IMR-90 (cell line): Measurements from ENCODE around the gene TMED10. TPM values are rescaled to one million over a fixed set of nuclear protein-coding genes. Genes with fewer than 3 reads are reported as not detected.
"Not testable (repeated sequence)": the region's sequence is repeated elsewhere in the genome, so short reads cannot be mapped to it uniquely, and the experiment has no call there.

Source experiments
- ATAC-seq: fragments of 200-7000 bp; cut with Tn5 transposase; 2 replicates; pipeline ENCODE4 v1.9.1; 2020; ENCODE audit warnings: low read depth, mild to moderate bottlenecking, moderate library complexity
- BruUV-seq: library from RNA; stranded (reverse); fragments of 400-500 nt; replicated peaks from 2 replicates; lab custom pipeline; 2021; lab: Mats Ljungman, UMichigan
- CTCF ChIA-PET: fragments of 300-600 bp; formaldehyde crosslinking; extraction: SDS; loops from one replicate; lab custom pipeline; 2021; ENCODE audit warnings: antibody characterized with exemption; lab: Yijun Ruan, JAX
- POLR2A ChIA-PET: fragments of 300-600 bp; sonication (Branson Sonifier 250); formaldehyde crosslinking; loops from one replicate; lab custom pipeline; 2022; ENCODE audit warnings: antibody characterized with exemption; ENCODE audit not compliant: unreplicated experiment; lab: Charles Lee
- DNase-seq: peaks from one replicate; pipeline ENCODE4 v3.0.0; 2013
- H2AFZ ChIP-seq: replicated peaks from 2 replicates; pipeline ENCODE3; 2013; ENCODE audit warnings: low read length, mild to moderate bottlenecking; ENCODE audit not compliant: poor library complexity
- H2AK5ac ChIP-seq: 2 replicates; pipeline ENCODE4 v1.6.1; 2013; ENCODE audit warnings: low read depth, low read length, inconsistent platforms
- H2AK9ac ChIP-seq: replicated peaks from 2 replicates; pipeline ENCODE3; 2013; ENCODE audit warnings: mild to moderate bottlenecking, low read depth, low read length, moderate library complexity; ENCODE audit not compliant: poor library complexity
- H2BK120ac ChIP-seq: 2 replicates; pipeline ENCODE4 v1.6.1; 2013; ENCODE audit warnings: low read depth, low read length, inconsistent platforms
- H2BK15ac ChIP-seq: 3 replicates; pipeline ENCODE4 v1.6.1; 2013; ENCODE audit warnings: low read depth, low read length, inconsistent platforms
- H2BK20ac ChIP-seq: 2 replicates; pipeline ENCODE4 v1.6.1; 2013; ENCODE audit warnings: low read depth, mild to moderate bottlenecking, inconsistent platforms, low read length, moderate library complexity
- H2BK5ac ChIP-seq: 2 replicates; pipeline ENCODE4 v1.6.1; 2013; ENCODE audit warnings: mild to moderate bottlenecking, low read depth, low read length, inconsistent platforms; ENCODE audit not compliant: poor library complexity, severe bottlenecking
- H3K14ac ChIP-seq: replicated peaks from 2 replicates; pipeline ENCODE4 v1.6.1; 2013; ENCODE audit warnings: low read depth, low read length, inconsistent platforms
- H3K18ac ChIP-seq: 2 replicates; pipeline ENCODE4 v1.6.1; 2013; ENCODE audit warnings: low read depth, low read length, control low read depth
- H3K23ac ChIP-seq: 2 replicates; pipeline ENCODE4 v1.6.1; 2013; ENCODE audit warnings: low read depth, low read length, inconsistent platforms
- H3K27ac ChIP-seq: 2 replicates; pipeline ENCODE4 v1.5.1; 2013; ENCODE audit warnings: mild to moderate bottlenecking, control low read depth, low read length; ENCODE audit not compliant: insufficient read depth
- H3K27me3 ChIP-seq: 2 replicates; pipeline ENCODE4 v1.6.1; 2013; ENCODE audit warnings: low read length; ENCODE audit not compliant: control insufficient read depth, insufficient read depth
- H3K36me3 ChIP-seq: 2 replicates; pipeline ENCODE4 v1.6.1; 2013; ENCODE audit warnings: low read length, mixed read lengths; ENCODE audit not compliant: control insufficient read depth, insufficient read depth
- H3K4ac ChIP-seq: 2 replicates; pipeline ENCODE4 v1.6.1; 2013; ENCODE audit warnings: low read depth, low read length, inconsistent platforms
- H3K4me1 ChIP-seq: 2 replicates; pipeline ENCODE4 v1.6.1; 2013; ENCODE audit warnings: low read length, mixed read lengths; ENCODE audit not compliant: control insufficient read depth, insufficient read depth
- H3K4me2 ChIP-seq: 2 replicates; pipeline ENCODE4 v1.6.1; 2013; ENCODE audit warnings: low read depth, mild to moderate bottlenecking, control low read depth, low read length, moderate library complexity
- H3K4me3 ChIP-seq: 2 replicates; pipeline ENCODE4 v1.5.1; 2013; ENCODE audit warnings: low read depth, mild to moderate bottlenecking, control low read depth, low read length, moderate library complexity; ENCODE audit not compliant: insufficient read depth
- H3K56ac ChIP-seq: 2 replicates; pipeline ENCODE4 v1.6.1; 2013; ENCODE audit warnings: low read length, inconsistent platforms; ENCODE audit not compliant: insufficient read depth; ENCODE audit errors: extremely low read depth
- H3K79me1 ChIP-seq, 2 experiments: 2 replicates each; pipeline ENCODE4 v1.6.1; 2013; ENCODE audit warnings: low read length in 2 of 2, inconsistent platforms in 1 of 2, low read depth in 1 of 2
- H3K9ac ChIP-seq: 2 replicates; pipeline ENCODE4 v1.6.1; 2013; ENCODE audit warnings: low read depth, low read length, control low read depth
- H3K9me1 ChIP-seq: 2 replicates; pipeline ENCODE4 v1.6.1; 2013; ENCODE audit warnings: low read length, inconsistent platforms; ENCODE audit not compliant: insufficient read depth
- H3K9me3 ChIP-seq: 2 replicates; pipeline ENCODE4 v1.6.1; 2013; ENCODE audit warnings: low read length; ENCODE audit not compliant: control insufficient read depth, insufficient read depth
- H4K20me1 ChIP-seq: 2 replicates; pipeline ENCODE4 v1.6.1; 2013; ENCODE audit warnings: low read length, inconsistent platforms; ENCODE audit not compliant: insufficient read depth
- H4K5ac ChIP-seq: 2 replicates; pipeline ENCODE4 v1.6.1; 2013; ENCODE audit warnings: mild to moderate bottlenecking, low read depth, low read length, control low read depth
- H4K8ac ChIP-seq, 2 experiments: 2 replicates each; pipeline ENCODE4 v1.6.1; 2013; ENCODE audit warnings: low read depth in 2 of 2, low read length in 2 of 2, control low read depth in 1 of 2, inconsistent platforms in 1 of 2
- H4K91ac ChIP-seq: 2 replicates; pipeline ENCODE4 v1.6.1; 2013; ENCODE audit warnings: low read depth, low read length, inconsistent platforms; ENCODE audit not compliant: insufficient read depth
- CEBPB ChIP-seq: IDR thresholded peaks from 2 replicates; pipeline ENCODE4 v1.6.1; 2012; ENCODE audit warnings: low read depth, low read length, improper control_type of control experiment
- CTCF ChIP-seq: conservative IDR thresholded peaks from 2 replicates; pipeline ENCODE4 v1.5.1; 2012; ENCODE audit warnings: mild to moderate bottlenecking, low read depth, low read length, improper control_type of control experiment
- WGBS, 2 experiments: methylation state at CpG; one replicate each; pipeline versions ENCODE4 v1.1.5 to v1.1.7; 2013; ENCODE audit warnings: missing lambda C conversion rate in 2 of 2; ENCODE audit not compliant: insufficient read length in 1 of 2; ENCODE audit errors: extremely low coverage in 2 of 2; 5-methylcytosine and 5-hydroxymethylcytosine counted together
- dilution Hi-C: fragments of 300-500 bp; cut with HindIII; formaldehyde crosslinking; loops from one replicate; pipeline ENCODE4 v1.14.3; 2018; ENCODE audit warnings: low sequenced_read_pairs; ENCODE audit not compliant: unreplicated experiment
- in situ Hi-C: fragments of 300-500 bp; cut with MboI; formaldehyde crosslinking; loops from 3 replicates; pipeline ENCODE4 v1.14.3; 2019; ENCODE audit warnings: low sequenced_read_pairs, inconsistent platforms, mixed read lengths
- intact Hi-C: fragments of 100-400 bp; cut with micrococcal nuclease; formaldehyde crosslinking; loops from 2 replicates; pipeline ENCODE4 v1.10.0; 2022
- polyA plus RNA-seq, 3 experiments: library from polyadenylated mRNA; depleted of rRNA; stranded (reverse); fragments of >200 nt; gene quantifications; 2 replicates each; pipeline ENCODE4 v1.2.3, GENCODE V29; 2012; ENCODE audit warnings: low replicate concordance in 1 of 3
- total RNA-seq: library from RNA; depleted of rRNA; stranded (reverse); fragments of >200 nt; gene quantifications from 2 replicates; pipeline ENCODE4 v1.2.3, GENCODE V29; 2012

Gene TMED10
- total and polyA plus RNA-seq, 2 of the 4 experiments (the other 2 are of a cell fraction) = 254 to 441 TPM

- H3K4me1 ChIP-seq = peaks cover 13% of the 10 kb centered on the region
- TF ChIP-seq CTCF (no peak), CEBPB (peak; percentile 97)
- no peaks in the 10 kb centered on the region for H3K79me1 ChIP-seq
- H2AK5ac ChIP-seq = peak overlapping the region; percentile 85
- DNase-seq (peak; percentile 71), ATAC-seq (peak; percentile 50)
- H2BK15ac ChIP-seq = peak overlapping the region; percentile 95; the same call in 2 of the 3 replicates
- H3K9me3 ChIP-seq = no peaks in the 10 kb centered on the region
- H2AK9ac ChIP-seq = peak overlapping the region; percentile 42
- peak overlapping the region; percentile 92 for H3K4me2 ChIP-seq
- H3K36me3 ChIP-seq = no peaks in the 10 kb centered on the region
- H3K23ac ChIP-seq = peak overlapping the region; percentile 60; the same call in 1 of the 2 replicates
- peak overlapping the region; percentile 97 for H2BK5ac ChIP-seq
- peak overlapping the region; percentile 97 for H2BK20ac ChIP-seq
- intact Hi-C loops (no loop called here), in situ Hi-C loops (no loop called here), dilution Hi-C loops (no loop called here)
- H3K9ac ChIP-seq = no peak overlapping the region
- no peak overlapping the region for H3K4me3 ChIP-seq
- H3K27me3 ChIP-seq = no peaks in the 10 kb centered on the region
- peak overlapping the region; percentile 51 for H2AFZ ChIP-seq
- peaks cover 12% of the 10 kb centered on the region for H3K9me1 ChIP-seq
- peak overlapping the region; percentile 29; the same call in 1 of the 2 replicates for H3K56ac ChIP-seq
- no CpG with 5 or more reads among the region's 1 CpG for WGBS, 2 experiments
- H4K8ac ChIP-seq = peak overlapping the region; percentile 3 to 89; a peak in 2 of 4 replicates
- peak overlapping the region; percentile 76; the same call in 1 of the 2 replicates for H3K27ac ChIP-seq
- H3K14ac ChIP-seq = peak overlapping the region; percentile 91; the same call in 1 of the 2 replicates
- H4K20me1 ChIP-seq = no peaks in the 10 kb centered on the region
- peak overlapping the region; percentile 99 for H3K18ac ChIP-seq
- ChIA-PET POLR2A (interaction anchor here (0.6 kb wide), 1 partner anchor 91 kb away, joined by 3 read pairs; no protein-coding TSS in a partner anchor), CTCF (interaction anchor here (0.5 to 0.6 kb wide), 3 partner anchors 22 to 332 kb away, joined by 3 read pairs; no protein-coding TSS in a partner anchor)
- peak overlapping the region; percentile 91 for H4K91ac ChIP-seq
- no TSS peak for BruUV-seq
- peak overlapping the region; percentile 83 for H2BK120ac ChIP-seq
- H4K5ac ChIP-seq = peak overlapping the region; percentile 100
- H3K4ac ChIP-seq = peak overlapping the region; percentile 83
Observed at GRCh38 chr14:75182821-75183220, 6.4 kb upstream of the TMED10 start.

DNA sequence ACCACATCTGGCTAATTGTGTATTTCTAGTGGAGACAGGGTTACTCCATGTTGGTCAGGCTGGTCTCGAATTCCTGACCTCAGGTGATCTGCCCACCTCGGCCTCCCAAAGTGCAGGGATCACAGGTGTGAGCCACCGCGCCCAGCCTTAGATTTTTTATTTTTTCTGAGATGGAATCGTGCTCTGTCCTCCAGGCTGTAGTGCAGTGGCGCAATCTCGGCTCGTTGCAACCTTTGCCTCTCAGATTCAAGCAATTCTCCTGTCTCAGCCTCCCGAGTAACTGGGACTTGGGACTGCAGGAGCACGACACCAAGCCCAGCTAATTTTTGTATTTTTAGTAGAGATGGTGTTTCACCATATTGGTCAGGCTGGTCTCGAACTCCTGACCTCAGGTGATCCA is 5.8 kb upstream of the TMED10 start:
- CTCF ChIA-PET = interaction anchor here (0.8 kb wide), 1 partner anchor 57 kb away, joined by 3 read pairs; no protein-coding TSS in a partner anchor
- in situ Hi-C loops, ATAC-seq, H3K14ac ChIP-seq, H2AFZ ChIP-seq, H3K56ac ChIP-seq, dilution Hi-C loops, intact Hi-C loops, H3K4me3 ChIP-seq, H3K23ac ChIP-seq, H3K4me2 ChIP-seq, H3K9ac ChIP-seq, H2AK9ac ChIP-seq, H3K27me3 ChIP-seq, BruUV-seq, H3K79me1 ChIP-seq, H4K20me1 ChIP-seq, DNase-seq, H3K9me3 ChIP-seq, H3K36me3 ChIP-seq: not testable (repeated sequence)
- H3K4me1 ChIP-seq = peaks cover 13% of the 10 kb centered on the region
- H3K27ac ChIP-seq = peak overlapping the region; percentile 76; the same call in 1 of the 2 replicates
- 0 out of 2 replicates have a peak overlapping the region, but pooled peaks have one; percentile 33 for H2AK5ac ChIP-seq
- peak overlapping the region; percentile 83; the same call in 1 of the 2 replicates for H2BK120ac ChIP-seq
- peak overlapping the region; percentile 100 for H4K5ac ChIP-seq
- peak overlapping the region; percentile 91; the same call in 1 of the 2 replicates for H4K91ac ChIP-seq
- peak overlapping the region; percentile 97 for H2BK20ac ChIP-seq
- peaks cover 12% of the 10 kb centered on the region for H3K9me1 ChIP-seq
- H2BK15ac ChIP-seq = peak overlapping the region; percentile 95; the same call in 1 of the 3 replicates
- POLR2A ChIA-PET = interaction anchor here (0.6 kb wide), 2 partner anchors 91 to 298 kb away, joined by 3 read pairs; no protein-coding TSS in a partner anchor
- WGBS, 2 experiments = 82% methylated on average over 2 of the region's 11 CpGs; no CpG with 5 or more reads in 1 of the 2 experiments
- H2BK5ac ChIP-seq = peak overlapping the region; percentile 97
- H4K8ac ChIP-seq = peak overlapping the region; percentile 3 to 89; a peak in 2 of 4 replicates
- H3K18ac ChIP-seq = peak overlapping the region; percentile 99
- peak overlapping the region; percentile 83; the same call in 1 of the 2 replicates for H3K4ac ChIP-seq
